ENCODE data around the gene ANK3. TPM values are rescaled to one million over a fixed set of nuclear protein-coding genes. Genes with fewer than 3 reads are reported as not detected.

The ANK3 gene
- total and polyA plus RNA-seq, 2 experiments from 2014 or later = 0.14 to 0.54 TPM

DNA sequence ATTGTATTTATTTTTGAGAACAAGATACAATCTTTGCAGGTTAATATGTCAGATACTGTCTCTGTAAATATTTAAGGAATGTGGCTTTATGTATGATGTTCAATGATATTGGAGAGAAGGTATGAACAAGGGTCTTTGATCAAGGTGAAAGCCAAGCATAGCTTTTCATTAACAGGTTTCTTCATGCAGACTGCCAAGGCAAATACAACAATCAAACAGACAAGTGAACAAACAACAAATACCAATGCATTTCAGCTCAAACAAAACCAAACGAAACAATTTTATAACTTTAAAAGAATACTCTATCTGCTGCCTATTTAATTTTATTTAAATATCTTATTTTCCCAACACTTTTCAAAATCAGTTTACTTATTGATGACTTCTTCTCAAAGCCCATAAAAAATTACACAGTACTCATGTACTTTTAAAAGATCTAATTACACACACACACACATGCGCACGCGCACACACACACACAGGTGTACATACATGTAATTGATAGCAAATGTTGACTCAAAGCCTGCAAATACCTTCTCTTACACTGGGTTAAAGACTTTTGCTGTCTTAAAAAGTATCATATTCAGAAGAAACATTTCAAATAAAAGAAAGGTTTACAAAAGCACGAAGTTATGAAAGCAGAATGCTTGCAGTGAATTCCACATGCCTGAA, 282.2 kb downstream of the ANK3 start:
- Histone ChIP-seq H3F3A (ENCODE audit: insufficient read depth) (no peaks in the 10 kb centered on the region), H3K36me3 (ENCODE audit: low read depth) (no peaks in the 10 kb centered on the region), H3K9me2 (ENCODE audit: insufficient read depth) (no peaks in the 10 kb centered on the region), H3K9ac (no peak overlapping the region), H4K20me1 (ENCODE audit: insufficient read depth) (no peaks in the 10 kb centered on the region), H3K4me1 (ENCODE audit: insufficient read depth) (peaks cover 16% of the 10 kb centered on the region), H3K4me2 (ENCODE audit: unreplicated experiment) (no peak overlapping the region), H3K27me3 (replicated peaks; ENCODE audit: insufficient read depth) (no peaks in the 10 kb centered on the region), H3K27ac (no peak overlapping the region), H2AFZ (no peak overlapping the region), H3K9me3 (ENCODE audit: low read depth) (no peaks in the 10 kb centered on the region), H3K4me3 (no peak overlapping the region), H3K79me2 (ENCODE audit: insufficient read depth) (no peaks in the 10 kb centered on the region)
- DNase-seq = no peak
- in situ Hi-C loops (cut with MboI) = no loop called here
- 80 to 83% methylated on average over 5 of the region's 5 CpGs for WGBS, 2 experiments (ENCODE audit: low coverage in 1 of 2, low lambda C conversion rate in 2 of 2, missing lambda C conversion rate in 2 of 2)
- TF ChIP-seq EZH2phosphoT487 (IDR thresholded peaks at IDR 0.05; ENCODE audit: insufficient read depth, low read depth) (no peak), EZH2 (IDR thresholded peaks at IDR 0.05; ENCODE audit: insufficient read depth, poor library complexity, severe bottlenecking) (no peak)

DNA sequence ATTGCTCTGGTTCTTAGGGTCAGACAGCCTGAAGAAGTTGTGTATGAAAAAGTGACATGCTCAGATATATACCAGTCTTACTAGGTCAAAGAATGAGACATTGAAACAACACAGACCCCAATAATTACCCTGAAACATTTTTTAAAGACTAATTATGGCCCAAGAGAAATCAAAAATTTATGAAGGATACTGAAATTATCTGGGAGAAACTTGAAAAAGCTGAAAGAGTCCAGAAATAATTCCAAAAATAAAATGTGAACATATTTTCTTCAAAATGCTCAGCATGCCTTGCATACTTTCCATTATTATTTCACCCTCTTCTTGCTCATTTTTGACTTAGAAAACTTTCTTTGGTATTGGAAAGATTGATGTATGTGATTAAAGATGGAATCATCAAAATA, 284.4 kb downstream of the ANK3 start:
- DNase-seq = peak; percentile 6

DNA sequence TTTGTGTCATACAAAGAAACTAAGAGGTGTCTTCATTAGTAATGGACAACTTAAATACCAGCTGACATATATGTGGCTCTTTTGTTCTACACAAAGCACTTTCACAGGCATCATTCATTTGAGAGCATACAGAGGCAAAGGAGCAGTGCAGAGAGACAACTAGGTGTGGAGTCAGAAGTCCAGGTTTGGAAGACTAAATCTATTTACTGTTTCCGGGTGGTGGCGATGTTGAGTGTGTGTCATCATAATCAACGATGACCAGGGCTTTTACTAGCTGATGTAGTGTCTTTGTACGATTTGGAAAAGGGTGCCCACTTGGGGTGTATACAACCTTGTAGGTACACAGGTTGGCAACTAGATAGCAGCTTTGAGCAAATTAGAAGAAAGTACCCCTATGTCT, 287.9 kb downstream of the ANK3 start:
- Histone ChIP-seq H3K9me2 (ENCODE audit: insufficient read depth) (no peaks in the 10 kb centered on the region), H3K9ac (no peak overlapping the region), H4K20me1 (ENCODE audit: insufficient read depth) (no peaks in the 10 kb centered on the region), H3K27ac (no peak overlapping the region), H3F3A (ENCODE audit: insufficient read depth) (no peaks in the 10 kb centered on the region), H3K4me1 (ENCODE audit: insufficient read depth) (peaks cover 16% of the 10 kb centered on the region), H3K9me3 (ENCODE audit: low read depth) (no peaks in the 10 kb centered on the region), H2AFZ (no peak overlapping the region), H3K4me2 (ENCODE audit: unreplicated experiment) (no peak overlapping the region), H3K27me3 (replicated peaks; ENCODE audit: insufficient read depth) (no peaks in the 10 kb centered on the region), H3K36me3 (ENCODE audit: low read depth) (no peaks in the 10 kb centered on the region), H3K4me3 (no peak overlapping the region), H3K79me2 (ENCODE audit: insufficient read depth) (no peaks in the 10 kb centered on the region)
- 83 to 86% methylated on average over 4 of the region's 4 CpGs for WGBS, 2 experiments (ENCODE audit: low coverage in 1 of 2, low lambda C conversion rate in 2 of 2, missing lambda C conversion rate in 2 of 2)
- TF ChIP-seq EZH2 (IDR thresholded peaks at IDR 0.05; ENCODE audit: insufficient read depth, poor library complexity, severe bottlenecking) (no peak), EZH2phosphoT487 (IDR thresholded peaks at IDR 0.05; ENCODE audit: insufficient read depth, low read depth) (no peak)
- in situ Hi-C loops (cut with MboI) = no loop called here
- no peak for DNase-seq

More for the DNA sequence above, 284.4 kb downstream of the ANK3 start:
- Histone ChIP-seq H3K27me3 (replicated peaks; ENCODE audit: insufficient read depth) (no peaks in the 10 kb centered on the region), H3K4me2 (ENCODE audit: unreplicated experiment) (peak overlapping the region; percentile 9), H4K20me1 (ENCODE audit: insufficient read depth) (no peaks in the 10 kb centered on the region), H3K9me3 (ENCODE audit: low read depth) (no peaks in the 10 kb centered on the region), H3K9me2 (ENCODE audit: insufficient read depth) (no peaks in the 10 kb centered on the region), H3F3A (ENCODE audit: insufficient read depth) (no peaks in the 10 kb centered on the region), H2AFZ (peak overlapping the region; percentile 38), H3K4me3 (no peak overlapping the region), H3K4me1 (ENCODE audit: insufficient read depth) (peaks cover 16% of the 10 kb centered on the region), H3K27ac (no peak overlapping the region), H3K9ac (no peak overlapping the region), H3K36me3 (ENCODE audit: low read depth) (no peaks in the 10 kb centered on the region), H3K79me2 (ENCODE audit: insufficient read depth) (no peaks in the 10 kb centered on the region)
- in situ Hi-C loops (cut with MboI) = no loop called here
- TF ChIP-seq EZH2 (IDR thresholded peaks at IDR 0.05; ENCODE audit: insufficient read depth, poor library complexity, severe bottlenecking) (no peak), EZH2phosphoT487 (IDR thresholded peaks at IDR 0.05; ENCODE audit: insufficient read depth, low read depth) (no peak)

DNA sequence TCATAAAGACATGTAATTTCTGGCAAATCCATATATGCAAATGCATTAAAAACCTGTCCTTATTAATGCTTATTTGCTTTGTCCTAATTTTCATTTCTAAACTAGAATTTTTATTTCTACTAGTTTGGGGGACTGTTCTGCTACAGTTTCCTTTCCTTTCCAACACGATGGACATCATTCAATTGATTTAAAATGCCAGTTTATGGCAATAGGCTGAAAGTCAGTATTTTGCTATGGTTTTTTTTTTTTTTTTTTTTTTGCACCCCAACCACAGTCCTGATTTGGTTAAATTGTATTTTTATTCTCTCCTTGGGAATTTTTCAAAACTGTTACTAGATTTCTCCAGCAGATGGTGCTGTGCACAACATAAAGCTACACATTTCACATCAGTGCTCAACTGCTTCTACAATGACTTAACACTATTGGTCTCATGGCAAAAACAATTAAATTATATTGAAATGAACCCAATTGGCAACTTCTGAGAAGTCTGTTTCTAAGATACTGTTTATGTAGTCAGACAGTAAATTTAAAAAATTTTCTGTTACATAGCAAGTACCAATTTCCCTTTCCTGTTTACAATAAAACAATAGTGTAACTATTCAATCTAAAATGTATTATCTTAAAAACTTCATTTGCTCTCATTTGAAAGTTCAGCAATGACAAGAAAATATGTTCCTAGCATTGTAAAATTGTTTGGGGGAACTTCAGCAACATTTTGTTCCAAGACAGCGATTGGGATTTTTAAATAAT, 289.5 kb downstream of the ANK3 start:
- H3K79me2 ChIP-seq (ENCODE audit: insufficient read depth) = no peaks in the 10 kb centered on the region
- H4K20me1 ChIP-seq (ENCODE audit: insufficient read depth) = no peaks in the 10 kb centered on the region
- H3K27ac ChIP-seq = no peak overlapping the region
- no peaks in the 10 kb centered on the region for H3K9me2 ChIP-seq (ENCODE audit: insufficient read depth)
- H3K27me3 ChIP-seq (replicated peaks; ENCODE audit: insufficient read depth) = no peaks in the 10 kb centered on the region
- H3K9ac ChIP-seq = no peak overlapping the region
- TF ChIP-seq EZH2 (IDR thresholded peaks at IDR 0.05; ENCODE audit: insufficient read depth, poor library complexity, severe bottlenecking) (no peak), EZH2phosphoT487 (IDR thresholded peaks at IDR 0.05; ENCODE audit: insufficient read depth, low read depth) (no peak)
- H2AFZ ChIP-seq = no peak overlapping the region
- no peak overlapping the region for H3K4me2 ChIP-seq (ENCODE audit: unreplicated experiment)
- no peak overlapping the region for H3K4me3 ChIP-seq
- no peaks in the 10 kb centered on the region for H3F3A ChIP-seq (ENCODE audit: insufficient read depth)
- peak; percentile 76 for DNase-seq
- peaks cover 7% of the 10 kb centered on the region for H3K4me1 ChIP-seq (ENCODE audit: insufficient read depth)
- H3K9me3 ChIP-seq (ENCODE audit: low read depth) = no peaks in the 10 kb centered on the region
- no peaks in the 10 kb centered on the region for H3K36me3 ChIP-seq (ENCODE audit: low read depth)
- in situ Hi-C loops (cut with MboI) = loop anchor here (10.0 kb wide), 2 partner anchors 105 to 335 kb away; no protein-coding TSS in a partner anchor
- WGBS, 2 experiments (ENCODE audit: low coverage in 1 of 2, low lambda C conversion rate in 2 of 2, missing lambda C conversion rate in 2 of 2) = 25 to 28% methylated on average over 2 of the region's 2 CpGs
